Chondrocyte (in vitro differentiated cells): ENCODE data around the gene MINAR2. TPM values are rescaled to one million over a fixed set of nuclear protein-coding genes. Genes with fewer than 3 reads are reported as not detected.

Source experiments
- DNase-seq: peaks from one replicate; pipeline ENCODE4 v3.0.0; 2021; ENCODE audit warnings: mixed read lengths, low spot score
- H3K27ac Mint-ChIP-seq: one replicate; pipeline ENCODE4 v1.8.0; 2021; ENCODE audit warnings: mild to moderate bottlenecking, moderate library complexity, mixed read lengths; ENCODE audit not compliant: unreplicated experiment
- H3K27me3 Mint-ChIP-seq: 2 replicates; pipeline ENCODE4 v1.8.0; 2021; ENCODE audit warnings: low read depth, mixed read lengths
- H3K36me3 Mint-ChIP-seq: 2 replicates; pipeline ENCODE4 v1.8.0; 2021; ENCODE audit warnings: low read depth, mixed read lengths
- H3K4me1 Mint-ChIP-seq: 2 replicates; pipeline ENCODE4 v1.8.0; 2021; ENCODE audit warnings: low read depth, mild to moderate bottlenecking, mixed read lengths
- H3K4me3 Mint-ChIP-seq: one replicate; pipeline ENCODE4 v1.8.0; 2021; ENCODE audit warnings: mild to moderate bottlenecking, moderate library complexity, mixed read lengths; ENCODE audit not compliant: unreplicated experiment
- H3K9me3 Mint-ChIP-seq: 2 replicates; pipeline ENCODE4 v1.8.0; 2021; ENCODE audit warnings: low read depth, mixed read lengths
- total RNA-seq: library from RNA; stranded (reverse); gene quantifications from 3 replicates; pipeline ENCODE4 v1.2.1, GENCODE V29; 2021
- TF ChIP-seq, protein P1 (sequence below): fragments of 200-600 bp; sonication (generic); IDR thresholded peaks from 2 replicates; pipeline ENCODE4 v1.5.0; 2021; ENCODE audit warnings: antibody characterized with exemption, mild to moderate bottlenecking, moderate library complexity

Gene MINAR2
- total RNA-seq, 1 donor from 2014 or later = not detected

DNA sequence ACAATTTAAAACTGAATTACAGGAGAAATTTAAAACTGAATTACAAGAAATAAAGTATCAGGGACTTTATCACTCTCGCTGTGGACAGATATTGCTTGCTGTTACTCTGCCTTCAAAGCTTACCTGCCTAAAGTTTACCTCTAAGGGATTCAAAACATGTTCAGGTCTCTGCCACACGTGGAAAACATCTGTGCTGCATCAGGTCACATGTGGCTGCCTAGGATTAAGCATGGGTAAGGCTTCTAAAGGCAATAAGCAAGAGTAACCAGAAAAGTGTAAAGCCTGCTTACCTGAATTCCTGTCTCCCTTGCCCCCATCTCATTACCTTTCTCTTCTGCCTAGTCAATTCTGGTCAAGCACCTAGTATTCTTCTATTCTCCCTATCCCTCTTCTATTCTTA is 18.9 kb downstream of the MINAR2 start:
- Mint-ChIP-seq H3K9me3 (no peaks in the 10 kb centered on the region), H3K27ac (no peak overlapping the region), H3K27me3 (peaks cover 10% of the 10 kb centered on the region), H3K4me1 (peaks cover 3% of the 10 kb centered on the region), H3K36me3 (no peaks in the 10 kb centered on the region), H3K4me3 (no peak overlapping the region)
- TF ChIP-seq, protein P1, sequence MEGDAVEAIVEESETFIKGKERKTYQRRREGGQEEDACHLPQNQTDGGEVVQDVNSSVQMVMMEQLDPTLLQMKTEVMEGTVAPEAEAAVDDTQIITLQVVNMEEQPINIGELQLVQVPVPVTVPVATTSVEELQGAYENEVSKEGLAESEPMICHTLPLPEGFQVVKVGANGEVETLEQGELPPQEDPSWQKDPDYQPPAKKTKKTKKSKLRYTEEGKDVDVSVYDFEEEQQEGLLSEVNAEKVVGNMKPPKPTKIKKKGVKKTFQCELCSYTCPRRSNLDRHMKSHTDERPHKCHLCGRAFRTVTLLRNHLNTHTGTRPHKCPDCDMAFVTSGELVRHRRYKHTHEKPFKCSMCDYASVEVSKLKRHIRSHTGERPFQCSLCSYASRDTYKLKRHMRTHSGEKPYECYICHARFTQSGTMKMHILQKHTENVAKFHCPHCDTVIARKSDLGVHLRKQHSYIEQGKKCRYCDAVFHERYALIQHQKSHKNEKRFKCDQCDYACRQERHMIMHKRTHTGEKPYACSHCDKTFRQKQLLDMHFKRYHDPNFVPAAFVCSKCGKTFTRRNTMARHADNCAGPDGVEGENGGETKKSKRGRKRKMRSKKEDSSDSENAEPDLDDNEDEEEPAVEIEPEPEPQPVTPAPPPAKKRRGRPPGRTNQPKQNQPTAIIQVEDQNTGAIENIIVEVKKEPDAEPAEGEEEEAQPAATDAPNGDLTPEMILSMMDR = no peak
- no peak for DNase-seq

DNA sequence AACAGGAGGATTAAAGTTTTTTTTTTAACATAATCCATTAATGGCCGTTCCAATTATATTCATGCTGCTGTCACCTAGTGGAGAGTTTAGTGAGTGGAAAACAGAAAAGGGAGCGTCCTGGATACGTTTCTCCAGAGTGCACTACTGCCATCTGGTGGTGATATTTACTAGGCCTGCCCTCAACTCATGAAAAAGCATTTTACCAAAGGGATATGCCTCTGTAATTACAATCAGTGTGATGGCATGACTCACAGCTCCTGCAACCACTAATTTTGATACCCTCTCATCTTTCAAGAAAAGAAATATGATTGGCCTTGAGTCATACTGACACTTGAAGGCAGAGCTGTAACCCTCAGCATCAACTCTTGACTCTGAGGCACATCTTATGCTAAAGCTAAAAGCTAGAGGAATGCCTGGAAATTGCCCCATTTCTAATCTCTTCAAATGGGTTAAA is 20.1 kb downstream of the MINAR2 start:
- Mint-ChIP-seq H3K9me3 (no peaks in the 10 kb centered on the region), H3K27me3 (peaks cover 10% of the 10 kb centered on the region), H3K27ac (no peak overlapping the region), H3K4me1 (peaks cover 3% of the 10 kb centered on the region), H3K36me3 (no peaks in the 10 kb centered on the region), H3K4me3 (no peak overlapping the region)
- TF ChIP-seq, protein P1 = peak; percentile 99
- no peak for DNase-seq

GRCh38 chr5:129768735-129769134 is 20.8 kb downstream of the MINAR2 start:
- Mint-ChIP-seq H3K9me3 (no peaks in the 10 kb centered on the region), H3K27ac (no peak overlapping the region), H3K27me3 (peaks cover 10% of the 10 kb centered on the region), H3K36me3 (no peaks in the 10 kb centered on the region), H3K4me3 (no peak overlapping the region), H3K4me1 (peaks cover 3% of the 10 kb centered on the region)
- TF ChIP-seq, protein P1 = no peak
- no peak for DNase-seq

- Mint-ChIP-seq H3K4me1 (peaks cover 3% of the 10 kb centered on the region), H3K36me3 (no peaks in the 10 kb centered on the region), H3K9me3 (no peaks in the 10 kb centered on the region), H3K27ac (no peak overlapping the region), H3K27me3 (peaks cover 10% of the 10 kb centered on the region), H3K4me3 (no peak overlapping the region)
- no peak for DNase-seq
- TF ChIP-seq, protein P1 = no peak
Measured at GRCh38 chr5:129770024-129770820, 22.3 kb downstream of the MINAR2 start.

GRCh38 chr5:129771058-129771838 is 23.4 kb downstream of the MINAR2 start:
- no peak overlapping the region for H3K27ac Mint-ChIP-seq
- H3K4me3 Mint-ChIP-seq = no peak overlapping the region

More at GRCh38 chr5:129771058-129771838, 23.4 kb downstream of the MINAR2 start:
- Mint-ChIP-seq H3K27me3 (peaks cover 10% of the 10 kb centered on the region), H3K9me3 (no peaks in the 10 kb centered on the region), H3K4me1 (peaks cover 3% of the 10 kb centered on the region), H3K36me3 (no peaks in the 10 kb centered on the region)
- DNase-seq = no peak
- TF ChIP-seq, protein P1 = peak; percentile 90
